ENCODE measurements around the gene THAP2.

GRCh38 chr12:71625476-71625875 is 38.6 kb upstream of the THAP2 start:
- TF ChIP-seq POLR2AphosphoS5 (IDR thresholded peaks at IDR 0.05; ENCODE audit: low read depth, low read length) (no peak), FOXP2 (optimal IDR thresholded peaks at IDR 0.05; ENCODE audit: borderline replicate concordance, extremely low read depth, extremely low read length, insufficient read depth) (no peak), TAF1 (IDR thresholded peaks at IDR 0.05; ENCODE audit: borderline replicate concordance, insufficient read depth, low read length) (no peak), REST (IDR thresholded peaks at IDR 0.05; ENCODE audit: insufficient read depth in 1 of 2, low read depth in 2 of 2, low read length in 2 of 2) (no peak)

Measured in PFSK-1 (cell line).